ENCODE measurements around the gene SEC62. TPM values are rescaled to one million over a fixed set of nuclear protein-coding genes. Genes with fewer than 3 reads are reported as not detected.

The SEC62 gene
- total and polyA plus RNA-seq, 9 of the 15 experiments (the other 6 are each of a cell fraction or from before 2014, with no cell fraction given): 34.5 to 152 (median 51.8) TPM

DNA sequence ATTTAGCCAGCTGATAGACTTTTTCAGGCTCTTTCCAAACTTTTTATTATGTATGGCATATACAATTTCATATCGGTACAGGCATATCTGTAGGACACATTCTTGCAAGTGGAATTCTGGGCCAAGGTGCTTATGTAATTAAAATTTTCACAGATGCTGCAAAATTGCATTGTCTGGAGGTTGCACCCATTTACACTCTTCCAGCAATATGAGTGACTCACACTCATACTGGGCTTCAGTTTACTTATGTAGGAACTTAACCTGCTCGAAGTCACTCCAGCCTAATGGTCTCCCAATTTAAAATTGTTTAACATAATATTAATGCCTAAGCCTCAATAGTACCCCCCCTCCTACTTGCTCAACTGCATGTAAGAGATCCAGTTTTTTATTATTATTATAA, 11.2 kb upstream of the SEC62 start:
- BruUV-seq (replicated peaks): no TSS peak

More for the DNA sequence above, 11.2 kb upstream of the SEC62 start:
- H4K20me1 ChIP-seq (replicated peaks; ENCODE audit: control insufficient read depth, insufficient read depth, low read length): no peaks in the 10 kb centered on the region
- H3K27ac ChIP-seq (ENCODE audit: extremely low read depth, low read depth, low read length): no peak overlapping the region
- H3K9me1 ChIP-seq (ENCODE audit: control insufficient read depth, insufficient read depth, low read length): no peaks in the 10 kb centered on the region
- H3K36me3 ChIP-seq (ENCODE audit: control insufficient read depth, insufficient read depth, low read length): no peaks in the 10 kb centered on the region
- no peak overlapping the region for H3K9ac ChIP-seq (ENCODE audit: insufficient read depth in 1 of 2, low read depth in 2 of 2, low read length in 2 of 2)
- H3K4me3 ChIP-seq: no peak overlapping the region
- TF ChIP-seq YY1 (IDR thresholded peaks at IDR 0.05; ENCODE audit: borderline replicate concordance in 1 of 3, control insufficient read depth in 1 of 3, extremely low read depth in 1 of 3, insufficient read depth in 3 of 3, insufficient read length in 1 of 3, insufficient replicate concordance in 2 of 3, low read depth in 1 of 3, low read length in 2 of 3) (no peak), ELF4 (CRISPR knock-in tag; IDR thresholded peaks at IDR 0.05) (no peak), RBM17 (IDR thresholded peaks at IDR 0.05; ENCODE audit: borderline replicate concordance, low read depth, low read length) (no peak), ETV5 (CRISPR knock-in tag; IDR thresholded peaks at IDR 0.05; ENCODE audit: low read depth) (no peak), PTBP1 (IDR thresholded peaks at IDR 0.05; ENCODE audit: low read depth, low read length) (no peak), SMAD1 (IDR thresholded peaks at IDR 0.05; ENCODE audit: low read depth, low read length, partially characterized antibody) (no peak), TBL1XR1 (IDR thresholded peaks at IDR 0.05; ENCODE audit: low read length in 2 of 2) (no peak), POLR2H (tag; IDR thresholded peaks at IDR 0.05; ENCODE audit: low read depth) (no peak), TOE1 (IDR thresholded peaks at IDR 0.05; ENCODE audit: borderline replicate concordance) (no peak), TOE1 (CRISPR knock-in tag; IDR thresholded peaks at IDR 0.05; ENCODE audit: borderline replicate concordance, low read depth) (no peak), KLF16 (IDR thresholded peaks at IDR 0.05) (no peak), SNRNP70 (optimal IDR thresholded peaks at IDR 0.05; ENCODE audit: low read depth, low read length) (no peak), NFYB (IDR thresholded peaks at IDR 0.05; ENCODE audit: extremely low read depth, insufficient read length) (no peak), XRCC4 (IDR thresholded peaks at IDR 0.05; ENCODE audit: extremely low read depth, insufficient read depth, insufficient read length) (no peak), ZNF696 (CRISPR knock-in tag; conservative IDR thresholded peaks at IDR 0.05) (no peak)
- TF ChIP-seq, protein P1, sequence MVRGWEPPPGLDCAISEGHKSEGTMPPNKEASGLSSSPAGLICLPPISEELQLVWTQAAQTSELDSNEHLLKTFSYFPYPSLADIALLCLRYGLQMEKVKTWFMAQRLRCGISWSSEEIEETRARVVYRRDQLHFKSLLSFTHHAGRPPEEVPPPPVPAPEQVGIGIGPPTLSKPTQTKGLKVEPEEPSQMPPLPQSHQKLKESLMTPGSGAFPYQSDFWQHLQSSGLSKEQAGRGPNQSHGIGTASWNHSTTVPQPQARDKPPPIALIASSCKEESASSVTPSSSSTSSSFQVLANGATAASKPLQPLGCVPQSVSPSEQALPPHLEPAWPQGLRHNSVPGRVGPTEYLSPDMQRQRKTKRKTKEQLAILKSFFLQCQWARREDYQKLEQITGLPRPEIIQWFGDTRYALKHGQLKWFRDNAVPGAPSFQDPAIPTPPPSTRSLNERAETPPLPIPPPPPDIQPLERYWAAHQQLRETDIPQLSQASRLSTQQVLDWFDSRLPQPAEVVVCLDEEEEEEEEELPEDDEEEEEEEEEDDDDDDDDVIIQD (CRISPR knock-in tag; IDR thresholded peaks at IDR 0.05): no peak
- TF ChIP-seq, protein P2, sequence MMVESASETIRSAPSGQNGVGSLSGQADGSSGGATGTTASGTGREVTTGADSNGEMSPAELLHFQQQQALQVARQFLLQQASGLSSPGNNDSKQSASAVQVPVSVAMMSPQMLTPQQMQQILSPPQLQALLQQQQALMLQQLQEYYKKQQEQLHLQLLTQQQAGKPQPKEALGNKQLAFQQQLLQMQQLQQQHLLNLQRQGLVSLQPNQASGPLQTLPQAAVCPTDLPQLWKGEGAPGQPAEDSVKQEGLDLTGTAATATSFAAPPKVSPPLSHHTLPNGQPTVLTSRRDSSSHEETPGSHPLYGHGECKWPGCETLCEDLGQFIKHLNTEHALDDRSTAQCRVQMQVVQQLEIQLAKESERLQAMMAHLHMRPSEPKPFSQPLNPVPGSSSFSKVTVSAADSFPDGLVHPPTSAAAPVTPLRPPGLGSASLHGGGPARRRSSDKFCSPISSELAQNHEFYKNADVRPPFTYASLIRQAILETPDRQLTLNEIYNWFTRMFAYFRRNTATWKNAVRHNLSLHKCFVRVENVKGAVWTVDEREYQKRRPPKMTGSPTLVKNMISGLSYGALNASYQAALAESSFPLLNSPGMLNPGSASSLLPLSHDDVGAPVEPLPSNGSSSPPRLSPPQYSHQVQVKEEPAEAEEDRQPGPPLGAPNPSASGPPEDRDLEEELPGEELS (CRISPR knock-in tag; IDR thresholded peaks at IDR 0.05; ENCODE audit: borderline replicate concordance): no peak
- no peak overlapping the region for H3K4me2 ChIP-seq (ENCODE audit: insufficient read depth, low read length)
- H3K27me3 ChIP-seq (ENCODE audit: control insufficient read depth in 2 of 2, insufficient read depth in 2 of 2, low read length in 2 of 2): no peaks in the 10 kb centered on the region
- no peaks in the 10 kb centered on the region for H3K9me3 ChIP-seq (replicated peaks; ENCODE audit: control insufficient read depth, insufficient read depth, low read depth, low read length)
- no peak overlapping the region for H2AFZ ChIP-seq (ENCODE audit: low read depth, low read length)
- DNase-seq (ENCODE audit: extremely low read depth in 1 of 4, low spot score in 3 of 4) (no peak), FAIRE-seq (no peak), ATAC-seq (no peak)
- H3K4me1 ChIP-seq (replicated peaks in 1 of 2; ENCODE audit: control insufficient read depth in 2 of 2, insufficient read depth in 2 of 2, low read length in 2 of 2): peaks cover 3 to 14% of the 10 kb centered on the region in 2 experiments; a peak in 4 of 5 replicates
- in situ Hi-C loops (cut with MboI) (loop anchor here (25.0 kb wide), 1 partner anchor 818 kb away; no protein-coding TSS in a partner anchor), intact Hi-C loops (cut with micrococcal nuclease) (no loop called here)
- ChIA-PET CTCF (ENCODE audit: low intra/inter-chr PET ratio) (no interaction called here), POLR2A (no interaction called here)
- H3K79me2 ChIP-seq (ENCODE audit: control insufficient read depth, insufficient read depth, low read length): no peaks in the 10 kb centered on the region
- 47% methylated on average over 2 of the region's 2 CpGs for WGBS (ENCODE audit: insufficient coverage, low coverage, missing lambda C conversion rate)
